HUDEP-2 (cell line): ENCODE measurements around the gene TRAF6.
"Not testable (repeated sequence)": the region's sequence is repeated elsewhere in the genome, so short reads cannot be mapped to it uniquely, and the experiment has no call there.

Source experiments
- DNase-seq, 76 experiments: peaks; one replicate each; lab custom pipeline; 2025; ENCODE audit not compliant: unreplicated experiment in 76 of 76; lab: John Stamatoyannopoulos, UW

Gene TRAF6, protein sequence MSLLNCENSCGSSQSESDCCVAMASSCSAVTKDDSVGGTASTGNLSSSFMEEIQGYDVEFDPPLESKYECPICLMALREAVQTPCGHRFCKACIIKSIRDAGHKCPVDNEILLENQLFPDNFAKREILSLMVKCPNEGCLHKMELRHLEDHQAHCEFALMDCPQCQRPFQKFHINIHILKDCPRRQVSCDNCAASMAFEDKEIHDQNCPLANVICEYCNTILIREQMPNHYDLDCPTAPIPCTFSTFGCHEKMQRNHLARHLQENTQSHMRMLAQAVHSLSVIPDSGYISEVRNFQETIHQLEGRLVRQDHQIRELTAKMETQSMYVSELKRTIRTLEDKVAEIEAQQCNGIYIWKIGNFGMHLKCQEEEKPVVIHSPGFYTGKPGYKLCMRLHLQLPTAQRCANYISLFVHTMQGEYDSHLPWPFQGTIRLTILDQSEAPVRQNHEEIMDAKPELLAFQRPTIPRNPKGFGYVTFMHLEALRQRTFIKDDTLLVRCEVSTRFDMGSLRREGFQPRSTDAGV

DNA sequence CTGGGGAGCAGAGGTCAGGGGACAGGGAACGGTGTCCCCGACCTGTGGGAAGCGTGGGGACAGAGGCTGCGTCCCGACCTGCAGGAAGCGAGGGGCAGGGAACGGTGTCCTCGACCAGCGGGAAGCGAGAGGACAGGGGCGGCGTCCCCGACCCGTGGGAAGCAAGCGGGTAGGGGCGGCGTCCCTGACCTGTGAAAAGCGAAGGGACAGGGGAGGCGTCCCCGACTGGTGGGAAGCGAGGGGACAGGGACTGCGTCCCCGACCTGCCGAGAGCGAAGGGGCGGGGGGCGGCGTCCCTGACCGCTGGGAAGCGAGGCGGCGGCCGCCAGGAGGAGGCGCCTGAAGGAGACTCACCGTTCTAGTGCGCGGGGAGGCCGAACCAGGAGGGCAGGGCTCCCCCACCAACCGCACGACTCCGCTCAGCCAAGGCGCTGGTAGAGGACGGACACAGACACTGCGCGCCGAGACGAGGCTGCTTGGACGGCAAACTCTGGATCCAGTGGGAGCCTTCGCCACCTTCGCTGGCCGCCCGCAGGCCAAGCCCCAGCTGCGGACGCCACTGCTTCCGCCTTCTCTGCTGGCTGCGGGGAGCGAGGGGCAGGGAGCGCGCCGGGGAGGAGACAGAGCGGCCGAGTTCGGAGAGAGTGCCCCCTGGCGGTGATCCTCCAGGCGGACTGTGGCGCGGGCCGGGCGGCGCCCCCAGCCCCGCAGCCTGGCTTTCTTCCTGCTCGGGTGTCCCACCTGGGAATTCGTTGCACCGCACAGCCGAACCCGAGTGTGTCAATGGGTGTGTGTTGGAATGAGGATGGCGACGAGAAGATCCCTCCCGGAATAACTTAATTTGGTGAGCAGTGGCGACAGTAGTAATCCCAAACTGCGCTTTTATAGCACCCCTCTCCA, at the start of gene TRAF6:
Gene TRAF6, minus strand, starts transcription at position 579 of the 900 bp plus-strand sequence. CDS start 8,757 bp downstream, outside the sequence.
- DNase-seq = peak in 74 of 76 experiments; percentile 16 to 87 (median 74)

DNA sequence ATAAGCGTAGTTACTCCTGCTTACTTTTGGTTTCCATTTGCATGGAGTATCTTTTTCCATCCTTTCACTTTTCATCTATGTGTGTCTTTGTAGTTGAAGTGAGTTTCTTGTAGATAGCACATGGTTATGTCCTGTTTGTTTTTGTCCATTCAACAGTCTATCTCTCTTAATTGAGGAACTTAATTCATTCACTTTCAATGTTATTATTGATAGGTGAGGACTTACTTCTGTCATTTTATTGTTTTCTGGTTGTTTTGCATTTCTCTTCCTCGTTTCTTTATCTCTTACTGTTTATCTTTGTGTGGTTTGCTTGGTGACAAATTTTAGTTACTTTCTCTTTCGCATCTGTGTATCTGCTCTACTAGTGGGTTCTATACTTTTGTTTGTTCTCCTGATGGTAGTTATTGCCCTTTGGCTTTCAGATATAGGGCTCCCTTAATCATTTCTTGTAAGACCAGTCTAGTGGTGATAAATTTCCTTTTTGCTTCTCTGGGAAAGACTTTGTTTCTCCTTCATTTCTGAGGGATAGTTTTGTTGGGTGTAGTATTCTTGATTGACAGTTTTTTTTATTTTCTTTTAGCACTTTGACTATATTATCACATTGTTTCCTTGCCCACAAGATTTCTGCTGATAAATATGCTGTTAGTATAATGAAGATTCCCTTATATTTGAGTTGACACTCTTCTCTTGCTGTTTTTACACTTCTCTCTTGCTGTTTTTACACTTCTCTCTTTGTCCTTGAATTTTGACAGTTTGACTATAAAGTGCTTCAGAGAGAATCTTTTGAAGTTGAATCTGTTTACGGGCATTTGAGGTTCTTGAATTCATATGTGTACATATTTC, 48.7 kb upstream of the TRAF6 start:
- DNase-seq = no peak

DNA sequence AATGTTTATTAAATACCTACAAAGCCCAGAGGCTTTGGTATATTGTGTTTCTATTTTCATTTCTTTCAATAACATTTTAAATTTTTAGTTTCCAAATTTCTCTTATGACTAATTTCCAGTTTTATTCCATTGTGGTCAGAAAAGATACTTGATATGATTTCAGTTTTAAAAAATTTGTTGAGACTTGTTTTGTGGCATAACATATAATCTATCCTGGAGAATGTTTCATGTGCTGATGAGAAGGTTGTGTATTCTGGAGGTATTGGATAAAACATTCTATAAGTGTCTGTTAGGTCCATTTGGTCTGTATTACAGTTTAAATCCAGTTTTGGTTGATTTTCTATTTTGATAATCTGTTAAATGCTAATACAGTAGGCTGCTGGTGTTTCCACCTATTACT, 47.9 kb upstream of the TRAF6 start:
- DNase-seq = no peak

DNA sequence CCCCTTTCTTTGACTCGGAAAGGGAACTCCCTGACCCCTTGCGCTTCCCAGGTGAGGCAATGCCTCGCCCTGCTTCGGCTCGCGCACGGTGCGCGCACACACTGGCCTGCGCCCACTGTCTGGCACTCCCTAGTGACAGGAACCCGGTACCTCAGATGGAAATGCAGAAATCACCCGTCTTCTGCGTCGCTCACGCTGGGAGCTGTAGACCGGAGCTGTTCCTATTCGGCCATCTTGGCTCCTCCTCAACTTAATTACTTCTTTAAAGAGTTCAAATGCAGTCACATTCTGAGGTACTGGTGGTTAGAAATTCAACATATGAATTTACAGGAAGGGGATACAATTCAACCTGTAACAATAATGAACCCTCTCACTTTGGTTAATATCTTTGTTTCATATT, 47.3 kb upstream of the TRAF6 start:
- not testable (repeated sequence) for DNase-seq

DNA sequence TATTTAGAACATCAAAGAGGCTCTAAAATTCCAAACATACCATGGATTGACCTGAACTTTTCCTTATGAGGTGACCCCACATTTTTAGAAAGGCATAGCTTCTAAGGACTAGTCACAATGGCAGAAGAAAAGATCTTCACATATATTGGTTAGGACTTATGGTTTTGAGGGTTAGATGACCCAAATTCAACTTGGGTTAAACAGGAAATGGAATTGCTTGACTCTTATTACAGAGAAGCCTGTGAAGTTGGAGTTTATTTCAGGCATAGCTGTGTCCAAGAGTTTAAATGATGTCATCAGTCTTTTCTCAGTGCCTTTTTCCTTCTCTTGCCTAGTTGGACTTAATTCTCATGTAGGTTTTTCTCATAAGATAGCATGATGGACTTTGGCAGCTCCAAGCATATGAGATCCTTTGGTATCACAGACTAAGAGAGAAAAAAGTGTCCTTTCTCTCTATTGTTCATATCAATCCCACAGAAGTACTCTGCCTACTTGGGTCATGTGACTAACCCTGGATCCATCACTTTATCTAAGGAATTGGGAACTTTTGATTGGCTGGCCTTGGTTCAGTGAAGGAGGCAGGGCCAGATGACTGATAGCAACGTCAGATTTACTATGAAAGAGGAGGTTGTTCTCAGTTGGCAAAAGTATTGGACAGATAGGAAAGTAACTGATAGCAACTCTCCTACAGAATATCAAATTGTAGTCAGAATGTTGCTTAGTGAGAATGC, 40.5 kb upstream of the TRAF6 start:
- peak in 1 of 76 experiments; percentile 3 for DNase-seq

DNA sequence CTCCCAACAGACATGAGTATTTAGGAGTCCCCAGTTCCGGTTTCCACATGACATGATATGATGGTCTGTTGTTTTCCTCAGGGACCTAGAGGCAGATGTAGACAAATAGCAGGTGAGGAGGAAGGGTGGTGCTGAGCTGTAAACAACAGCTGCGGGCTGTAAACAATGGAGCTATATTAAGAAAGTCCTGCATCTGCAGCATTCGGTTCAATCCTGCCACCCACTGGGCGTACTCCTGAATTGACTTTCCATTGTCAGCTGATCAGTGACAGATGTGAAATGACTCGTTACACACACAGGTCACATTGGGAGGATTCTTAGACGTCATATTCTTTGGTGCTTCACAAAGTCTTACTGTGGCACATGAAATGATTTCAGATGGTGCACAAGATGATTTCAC, 30.9 kb upstream of the TRAF6 start:
- DNase-seq = peak in 29 of 76 experiments; percentile 0 to 52 (median 14)

DNA sequence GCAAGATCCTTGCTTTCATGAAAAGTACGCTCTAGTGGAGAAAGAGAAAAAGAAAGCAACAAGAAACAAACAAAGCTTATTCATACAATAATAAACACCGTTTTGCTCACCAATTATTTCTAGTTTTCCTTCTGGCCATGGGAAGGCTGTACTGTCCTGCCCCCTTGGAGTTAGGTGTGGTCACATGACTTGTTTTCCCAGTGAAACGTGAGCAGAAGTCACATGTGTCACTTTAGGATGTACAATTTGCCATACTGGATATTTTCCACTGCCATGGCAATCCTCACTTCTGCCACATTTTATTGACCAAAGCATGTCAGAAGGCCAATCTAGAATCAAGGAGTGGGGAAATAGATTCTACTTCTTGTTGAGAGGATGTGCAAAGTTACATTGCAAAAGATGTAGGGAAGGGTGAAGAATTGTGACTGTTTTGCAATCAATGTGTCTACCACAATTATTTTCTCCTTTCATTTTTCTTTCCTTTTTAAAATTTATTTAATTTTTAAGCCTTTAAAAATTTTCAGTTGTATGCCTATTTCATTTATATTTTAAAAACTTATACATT, 24.3 kb upstream of the TRAF6 start:
- no peak for DNase-seq

DNA sequence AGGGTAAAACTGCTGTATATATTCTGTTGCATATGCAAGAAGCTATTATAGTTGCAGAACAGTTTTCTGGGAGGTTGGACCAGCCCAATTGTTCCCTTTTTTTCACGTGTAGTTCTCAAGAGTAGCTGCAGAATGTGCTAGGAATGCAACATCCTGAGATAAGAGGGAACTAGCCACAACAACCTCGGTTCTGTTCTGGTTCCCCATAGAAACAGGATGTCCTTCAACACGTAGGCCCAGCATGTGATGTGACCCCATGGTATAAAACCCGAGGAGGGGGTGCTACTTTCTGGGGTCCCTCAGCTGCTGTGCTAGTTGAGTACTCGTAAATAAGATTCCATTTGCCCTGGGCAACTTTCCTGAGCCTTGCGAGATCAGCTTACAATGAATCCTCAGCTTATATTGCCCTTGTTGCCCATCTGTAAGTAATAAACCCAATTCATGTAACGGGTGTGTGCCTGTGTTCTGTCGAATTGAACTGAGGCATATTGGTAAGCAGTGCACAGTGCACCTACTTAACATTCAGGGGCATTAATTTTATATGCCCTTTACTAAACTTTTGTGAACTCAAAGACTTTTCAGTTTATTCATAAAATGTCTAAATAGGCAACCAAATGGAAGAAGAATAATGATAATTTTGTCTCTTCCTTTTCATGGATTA, 23.0 kb upstream of the TRAF6 start:
- DNase-seq = no peak

DNA sequence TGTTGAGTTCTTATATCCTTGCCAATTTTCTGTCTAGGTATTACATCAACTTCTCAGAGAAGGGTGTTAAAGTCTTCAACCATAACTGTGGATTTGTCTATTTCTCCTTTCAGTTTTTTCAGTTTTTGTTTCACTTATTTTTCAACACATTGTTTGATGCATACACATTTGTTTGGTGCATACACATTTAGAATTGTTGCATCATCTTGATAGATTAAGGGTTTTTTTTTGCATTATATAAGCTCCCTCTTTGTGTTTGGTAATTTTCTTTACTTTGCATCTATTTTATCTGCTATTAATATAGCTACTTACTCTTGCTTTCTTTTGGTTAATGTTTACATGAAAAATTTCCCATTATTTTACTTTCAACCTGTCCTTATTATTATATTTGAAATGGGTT, 20.8 kb upstream of the TRAF6 start:
- DNase-seq = no peak

DNA sequence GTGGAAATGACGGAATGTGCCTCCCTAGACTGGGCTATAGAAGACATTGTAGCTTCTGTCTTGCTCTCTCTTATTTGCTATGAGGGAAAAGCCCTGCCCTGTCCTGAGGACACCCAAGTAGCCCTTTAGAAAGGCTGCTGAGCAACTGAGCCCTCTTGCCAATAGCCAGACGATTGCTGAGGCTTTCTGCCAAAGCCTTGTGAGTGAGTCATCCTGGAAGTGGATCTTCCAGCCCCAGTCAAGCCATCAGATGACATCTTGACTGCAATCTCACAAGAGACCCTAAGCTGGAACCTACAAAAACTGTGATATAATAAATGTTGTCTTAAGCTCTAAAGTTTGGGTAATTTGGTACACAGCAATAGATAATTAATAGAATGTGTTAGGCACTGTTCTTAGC, 3.9 kb upstream of the TRAF6 start:
- peak in 1 of 76 experiments; percentile 6 for DNase-seq

DNA sequence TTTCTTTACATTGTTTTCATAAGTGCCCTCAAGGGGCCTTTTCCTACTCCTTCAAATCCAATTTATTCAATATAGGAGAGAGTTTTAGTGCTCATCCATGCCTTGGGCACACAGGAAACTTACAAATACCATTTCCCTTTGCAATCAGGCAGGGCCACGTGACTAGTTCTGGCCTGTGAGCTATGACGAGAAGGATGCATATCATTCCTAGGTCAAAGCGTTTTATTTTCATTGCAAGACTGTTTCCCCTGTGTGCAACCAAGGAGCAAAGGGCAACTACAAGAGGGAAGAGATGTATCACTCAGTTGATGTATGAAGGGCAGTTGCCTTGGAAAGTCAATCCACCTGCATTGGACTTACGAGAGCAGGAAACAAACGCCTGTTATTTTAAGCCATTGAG, 1.9 kb upstream of the TRAF6 start:
- DNase-seq = no peak

DNA sequence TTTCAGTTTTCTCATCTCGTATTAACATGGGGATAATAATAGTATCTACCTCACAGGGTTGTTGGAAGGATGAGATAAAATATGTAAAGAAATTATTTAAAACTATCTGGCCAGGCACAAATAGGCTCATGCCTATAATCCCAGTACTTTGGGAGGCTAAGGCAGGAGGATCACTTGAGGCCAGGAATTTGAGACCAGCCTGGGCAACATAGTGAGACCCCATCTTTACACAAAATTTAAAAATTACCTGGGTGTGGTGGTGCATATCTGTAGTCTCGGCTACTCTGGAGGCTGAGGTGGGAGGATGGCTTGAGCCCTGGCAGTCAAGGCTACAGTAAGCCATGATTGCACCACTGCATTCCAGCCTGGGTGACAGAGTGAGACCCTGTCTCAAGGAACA, 990 bp upstream of the TRAF6 start:
- DNase-seq = not testable (repeated sequence)

DNA sequence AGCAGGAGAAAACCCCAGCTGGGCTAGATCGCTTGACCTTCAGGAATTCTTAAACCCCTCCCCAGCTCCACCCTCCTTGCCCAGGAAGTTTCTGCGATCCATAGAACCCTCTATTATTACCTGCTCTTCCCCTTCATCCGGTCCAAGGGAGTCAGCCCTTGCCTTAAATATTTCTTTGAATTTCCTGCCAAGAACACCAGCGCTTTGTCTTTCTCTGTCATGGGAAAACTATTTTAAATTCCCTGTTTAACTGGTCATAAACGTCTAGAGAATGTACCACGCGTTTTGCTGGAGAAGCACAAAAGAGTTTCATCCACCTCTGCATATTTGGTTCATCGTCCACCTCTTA, 496 bp upstream of the TRAF6 start:
- peak in 1 of 76 experiments; percentile 1 for DNase-seq

DNA sequence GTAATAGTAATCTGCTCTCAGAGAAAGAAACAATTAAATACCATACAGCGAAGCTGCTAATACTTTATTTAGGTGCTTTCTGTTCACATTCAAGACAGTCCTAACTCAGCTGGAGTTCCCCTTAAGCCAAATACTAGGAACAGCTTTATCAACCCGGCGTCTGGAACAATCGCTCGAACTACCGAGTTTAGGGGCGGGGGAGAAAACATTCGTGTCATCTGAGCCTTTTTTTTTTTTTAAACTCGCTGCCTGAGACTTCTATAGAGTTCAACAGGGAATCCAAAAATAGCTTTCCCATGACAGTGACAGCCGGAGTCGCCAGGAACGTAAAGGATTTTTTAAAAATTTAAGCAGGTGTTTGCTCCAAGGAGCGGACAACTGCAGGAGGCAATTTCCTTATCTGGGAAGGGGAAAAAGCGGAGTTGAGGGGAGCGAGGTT, 852 bp downstream of the TRAF6 start:
- peak in 37 of 76 experiments; percentile 3 to 65 (median 25) for DNase-seq

DNA sequence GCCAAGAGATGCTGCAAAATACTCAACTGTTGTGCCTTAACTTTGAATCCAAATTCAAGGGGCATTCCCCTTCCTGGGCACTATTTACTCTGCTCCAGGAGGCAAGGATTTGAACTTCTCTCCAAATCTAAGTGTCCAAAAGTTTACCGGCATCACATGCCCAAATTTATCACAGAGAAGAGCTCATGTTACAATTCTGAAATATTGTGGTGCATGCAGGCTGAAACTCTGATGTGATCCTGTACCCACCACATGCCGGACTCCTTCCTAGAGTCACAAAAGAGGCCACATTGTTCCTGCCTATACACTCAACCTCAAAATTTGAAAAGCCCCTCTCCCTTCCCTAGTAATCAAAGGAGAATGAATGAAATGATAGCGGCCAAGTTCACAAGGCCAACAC, 1.3 kb downstream of the TRAF6 start:
- no peak for DNase-seq

DNA sequence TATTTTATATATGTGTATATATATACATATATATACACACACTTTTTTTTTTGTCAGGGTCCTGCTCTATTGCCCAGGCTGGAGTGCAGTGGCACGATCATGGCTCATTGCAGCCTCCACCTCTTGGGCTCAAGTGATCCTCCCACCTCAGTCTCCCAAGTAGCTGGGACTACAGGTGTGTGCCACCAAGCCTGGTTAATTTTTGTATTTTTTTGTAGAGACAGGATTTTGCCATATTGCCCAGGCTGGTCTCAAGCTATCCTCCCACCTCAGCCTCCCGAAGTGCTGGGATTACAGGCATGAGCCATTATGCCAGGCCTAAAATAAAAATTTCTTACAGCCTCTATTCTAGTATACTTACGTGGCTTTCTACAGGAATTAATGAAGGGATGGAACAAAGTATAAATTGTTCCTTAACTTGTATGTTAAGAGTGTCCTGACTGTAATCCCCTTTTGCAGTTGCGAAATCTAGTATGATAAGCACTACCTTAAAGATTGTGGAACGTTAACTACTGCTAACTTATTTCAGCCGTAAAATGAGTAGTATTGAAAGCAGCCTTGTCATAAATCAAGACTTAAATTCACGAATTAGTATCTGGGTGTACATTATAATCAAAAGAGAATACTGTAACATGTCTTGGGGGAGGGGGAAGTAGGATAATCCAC, 2.1 kb downstream of the TRAF6 start:
- DNase-seq = peak in 1 of 76 experiments; percentile 11

DNA sequence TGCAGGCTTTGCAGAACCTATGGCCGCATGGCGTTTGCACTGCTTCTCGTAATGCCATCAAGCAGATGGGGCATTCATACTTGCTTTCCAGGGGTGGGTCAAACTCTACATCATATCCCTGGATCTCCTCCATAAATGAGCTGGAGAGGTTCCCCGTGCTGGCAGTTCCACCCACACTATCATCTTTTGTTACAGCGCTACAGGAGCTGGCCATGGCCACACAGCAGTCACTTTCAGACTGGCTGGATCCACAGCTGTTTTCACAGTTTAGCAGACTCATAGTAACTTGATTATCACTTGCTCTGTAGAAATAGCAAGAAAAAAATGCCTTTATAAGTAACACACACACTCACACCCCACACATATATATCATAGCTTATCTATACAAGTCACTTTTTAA, 8.8 kb downstream of the TRAF6 start:
- DNase-seq = no peak

DNA sequence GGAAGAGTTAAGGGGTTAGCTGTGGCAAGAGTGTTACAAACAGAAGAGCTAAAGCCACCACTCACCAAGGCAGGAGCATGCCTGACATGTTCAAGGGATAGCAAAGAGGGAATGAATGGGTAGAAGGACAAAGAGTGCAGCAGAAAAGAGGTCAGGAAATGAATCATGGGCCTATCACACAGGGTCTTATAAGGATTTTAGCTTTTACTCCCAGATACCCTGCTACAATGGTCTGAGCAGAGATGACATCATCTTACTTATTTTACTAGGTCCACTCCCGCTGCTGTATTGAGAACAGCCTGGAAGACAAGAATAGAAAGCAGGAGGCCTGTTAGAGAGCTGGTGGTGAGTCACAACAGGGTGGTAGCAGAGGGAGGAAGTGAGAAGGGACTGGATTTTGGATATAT, 9.8 kb downstream of the TRAF6 start:
- peak in 4 of 76 experiments; percentile 3 to 23 (median 8) for DNase-seq
